ENCODE measurements around the gene PRR35. TPM values are rescaled to one million over a fixed set of nuclear protein-coding genes. Genes with fewer than 3 reads are reported as not detected.

The PRR35 gene
- 0.06 TPM in 1 of 2 replicates, not detected in the other for total RNA-seq (2014; rRNA removed)
- 0.02 TPM for polyA plus RNA-seq (2012)

GRCh38 chr16:560204-560700 is at the start of gene PRR35:
PRR35 (plus strand) TSS chr16:560394; CDS start chr16:563295, 2,901 bp downstream.
- DNase-seq (ENCODE audit: low read depth), result no peak

GRCh38 chr16:512802-513201 is 47.4 kb upstream of the PRR35 start:
- no peak for DNase-seq (ENCODE audit: low read depth)

- DNase-seq (ENCODE audit: low read depth), result no peak
Measured at GRCh38 chr16:513950-514349, 46.2 kb upstream of the PRR35 start.

GRCh38 chr16:515175-515938 is 44.8 kb upstream of the PRR35 start:
- DNase-seq (ENCODE audit: low read depth), result no peak

GRCh38 chr16:515939-516226 is 44.3 kb upstream of the PRR35 start:
- no peak for DNase-seq (ENCODE audit: low read depth)

GRCh38 chr16:516301-516700 is 43.9 kb upstream of the PRR35 start:
- no peak for DNase-seq (ENCODE audit: low read depth)

GRCh38 chr16:518858-519257 is 41.3 kb upstream of the PRR35 start:
- no peak for DNase-seq (ENCODE audit: low read depth)

GRCh38 chr16:519425-519824 is 40.8 kb upstream of the PRR35 start:
- no peak for DNase-seq (ENCODE audit: low read depth)

- DNase-seq (ENCODE audit: low read depth), result no peak
Measured at GRCh38 chr16:519841-520687, 40.1 kb upstream of the PRR35 start.

- DNase-seq (ENCODE audit: low read depth), result no peak
Measured at GRCh38 chr16:520847-521246, 39.3 kb upstream of the PRR35 start.

GRCh38 chr16:521381-522210 is 38.6 kb upstream of the PRR35 start:
- DNase-seq (ENCODE audit: low read depth), result no peak

GRCh38 chr16:522320-523096 is 37.7 kb upstream of the PRR35 start:
- no peak for DNase-seq (ENCODE audit: low read depth)

- DNase-seq (ENCODE audit: low read depth), result no peak
Measured at GRCh38 chr16:523097-523741, 37.0 kb upstream of the PRR35 start.

GRCh38 chr16:524274-525040 is 35.7 kb upstream of the PRR35 start:
- no peak for DNase-seq (ENCODE audit: low read depth)

- DNase-seq (ENCODE audit: low read depth), result no peak
Measured at GRCh38 chr16:525123-525519, 35.1 kb upstream of the PRR35 start.

GRCh38 chr16:525520-526180 is 34.5 kb upstream of the PRR35 start:
- DNase-seq (ENCODE audit: low read depth), result peak; percentile 89

GRCh38 chr16:526181-527014 is 33.8 kb upstream of the PRR35 start:
- DNase-seq (ENCODE audit: low read depth), result peak; percentile 54
